ENCODE results near the gene HM13. TPM values are rescaled to one million over a fixed set of nuclear protein-coding genes. Genes with fewer than 3 reads are reported as not detected.

HM13 gene
- total and polyA plus RNA-seq, 9 of the 15 experiments (the other 6 are each of a cell fraction or from before 2014, with no cell fraction given), result 7.7 to 136 (median 74.5) TPM

- TF ChIP-seq, protein P1, sequence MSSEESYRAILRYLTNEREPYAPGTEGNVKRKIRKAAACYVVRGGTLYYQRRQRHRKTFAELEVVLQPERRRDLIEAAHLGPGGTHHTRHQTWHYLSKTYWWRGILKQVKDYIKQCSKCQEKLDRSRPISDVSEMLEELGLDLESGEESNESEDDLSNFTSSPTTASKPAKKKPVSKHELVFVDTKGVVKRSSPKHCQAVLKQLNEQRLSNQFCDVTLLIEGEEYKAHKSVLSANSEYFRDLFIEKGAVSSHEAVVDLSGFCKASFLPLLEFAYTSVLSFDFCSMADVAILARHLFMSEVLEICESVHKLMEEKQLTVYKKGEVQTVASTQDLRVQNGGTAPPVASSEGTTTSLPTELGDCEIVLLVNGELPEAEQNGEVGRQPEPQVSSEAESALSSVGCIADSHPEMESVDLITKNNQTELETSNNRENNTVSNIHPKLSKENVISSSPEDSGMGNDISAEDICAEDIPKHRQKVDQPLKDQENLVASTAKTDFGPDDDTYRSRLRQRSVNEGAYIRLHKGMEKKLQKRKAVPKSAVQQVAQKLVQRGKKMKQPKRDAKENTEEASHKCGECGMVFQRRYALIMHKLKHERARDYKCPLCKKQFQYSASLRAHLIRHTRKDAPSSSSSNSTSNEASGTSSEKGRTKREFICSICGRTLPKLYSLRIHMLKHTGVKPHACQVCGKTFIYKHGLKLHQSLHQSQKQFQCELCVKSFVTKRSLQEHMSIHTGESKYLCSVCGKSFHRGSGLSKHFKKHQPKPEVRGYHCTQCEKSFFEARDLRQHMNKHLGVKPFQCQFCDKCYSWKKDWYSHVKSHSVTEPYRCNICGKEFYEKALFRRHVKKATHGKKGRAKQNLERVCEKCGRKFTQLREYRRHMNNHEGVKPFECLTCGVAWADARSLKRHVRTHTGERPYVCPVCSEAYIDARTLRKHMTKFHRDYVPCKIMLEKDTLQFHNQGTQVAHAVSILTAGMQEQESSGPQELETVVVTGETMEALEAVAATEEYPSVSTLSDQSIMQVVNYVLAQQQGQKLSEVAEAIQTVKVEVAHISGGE (CRISPR knock-in tag; IDR thresholded peaks at IDR 0.05), result no peak
- TF ChIP-seq MIER1 (IDR thresholded peaks at IDR 0.05; ENCODE audit: low read depth) (no peak), HLTF (IDR thresholded peaks at IDR 0.05) (no peak), KDM5B (IDR thresholded peaks at IDR 0.05; ENCODE audit: insufficient replicate concordance, low read depth, low read length) (no peak), ZNF668 (CRISPR knock-in tag; IDR thresholded peaks at IDR 0.05) (no peak), ZNF175 (CRISPR knock-in tag; IDR thresholded peaks at IDR 0.05; ENCODE audit: low read depth) (no peak), KAT8 (IDR thresholded peaks at IDR 0.05; ENCODE audit: low read depth) (no peak)
- TF ChIP-seq, protein P2, sequence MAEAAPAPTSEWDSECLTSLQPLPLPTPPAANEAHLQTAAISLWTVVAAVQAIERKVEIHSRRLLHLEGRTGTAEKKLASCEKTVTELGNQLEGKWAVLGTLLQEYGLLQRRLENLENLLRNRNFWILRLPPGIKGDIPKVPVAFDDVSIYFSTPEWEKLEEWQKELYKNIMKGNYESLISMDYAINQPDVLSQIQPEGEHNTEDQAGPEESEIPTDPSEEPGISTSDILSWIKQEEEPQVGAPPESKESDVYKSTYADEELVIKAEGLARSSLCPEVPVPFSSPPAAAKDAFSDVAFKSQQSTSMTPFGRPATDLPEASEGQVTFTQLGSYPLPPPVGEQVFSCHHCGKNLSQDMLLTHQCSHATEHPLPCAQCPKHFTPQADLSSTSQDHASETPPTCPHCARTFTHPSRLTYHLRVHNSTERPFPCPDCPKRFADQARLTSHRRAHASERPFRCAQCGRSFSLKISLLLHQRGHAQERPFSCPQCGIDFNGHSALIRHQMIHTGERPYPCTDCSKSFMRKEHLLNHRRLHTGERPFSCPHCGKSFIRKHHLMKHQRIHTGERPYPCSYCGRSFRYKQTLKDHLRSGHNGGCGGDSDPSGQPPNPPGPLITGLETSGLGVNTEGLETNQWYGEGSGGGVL (CRISPR knock-in tag; IDR thresholded peaks at IDR 0.05), result no peak
These were observed 101.2 kb downstream of the HM13 start (continued) for GRCh38 chr20:31615416-31615815.
